D341Med (cell line): ENCODE measurements around the gene ADAMTSL5.

Experiments
- DNase-seq: peaks from one replicate; pipeline ENCODE4 v3.0.0; 2012; ENCODE audit warnings: low spot score

Gene ADAMTSL5

GRCh38 chr19:1466018-1466460, 46.8 kb downstream of the ADAMTSL5 start:
- DNase-seq: no peak

- DNase-seq: peak; percentile 63
Observed at GRCh38 chr19:1465191-1466016, 47.4 kb downstream of the ADAMTSL5 start.

GRCh38 chr19:1461862-1462261, 51.0 kb downstream of the ADAMTSL5 start:
- no peak for DNase-seq

- no peak for DNase-seq
Observed at GRCh38 chr19:1460033-1460995, 52.5 kb downstream of the ADAMTSL5 start.

DNA sequence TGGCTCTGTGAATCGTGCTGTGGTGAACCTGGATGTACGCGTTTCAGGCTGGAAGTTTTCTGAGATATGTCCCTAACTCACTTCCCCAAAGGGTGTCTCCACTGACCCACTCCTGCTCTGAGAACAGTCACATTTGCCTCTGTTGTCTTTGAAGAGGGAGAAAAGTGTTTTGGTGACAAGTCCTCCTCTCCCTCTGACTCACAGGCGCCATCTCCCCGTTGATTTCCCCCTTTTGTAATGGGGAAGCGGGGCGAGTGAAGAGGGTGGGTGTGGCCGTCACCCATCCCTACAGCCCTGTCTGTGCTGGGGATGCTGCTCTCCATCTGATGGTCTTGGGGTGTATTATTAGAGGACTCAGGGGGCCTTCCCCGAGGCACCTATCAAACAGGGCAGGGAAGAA, 53.3 kb downstream of the ADAMTSL5 start:
- no peak for DNase-seq

- DNase-seq: no peak
Observed at GRCh38 chr19:1457892-1458291, 54.9 kb downstream of the ADAMTSL5 start.

DNA sequence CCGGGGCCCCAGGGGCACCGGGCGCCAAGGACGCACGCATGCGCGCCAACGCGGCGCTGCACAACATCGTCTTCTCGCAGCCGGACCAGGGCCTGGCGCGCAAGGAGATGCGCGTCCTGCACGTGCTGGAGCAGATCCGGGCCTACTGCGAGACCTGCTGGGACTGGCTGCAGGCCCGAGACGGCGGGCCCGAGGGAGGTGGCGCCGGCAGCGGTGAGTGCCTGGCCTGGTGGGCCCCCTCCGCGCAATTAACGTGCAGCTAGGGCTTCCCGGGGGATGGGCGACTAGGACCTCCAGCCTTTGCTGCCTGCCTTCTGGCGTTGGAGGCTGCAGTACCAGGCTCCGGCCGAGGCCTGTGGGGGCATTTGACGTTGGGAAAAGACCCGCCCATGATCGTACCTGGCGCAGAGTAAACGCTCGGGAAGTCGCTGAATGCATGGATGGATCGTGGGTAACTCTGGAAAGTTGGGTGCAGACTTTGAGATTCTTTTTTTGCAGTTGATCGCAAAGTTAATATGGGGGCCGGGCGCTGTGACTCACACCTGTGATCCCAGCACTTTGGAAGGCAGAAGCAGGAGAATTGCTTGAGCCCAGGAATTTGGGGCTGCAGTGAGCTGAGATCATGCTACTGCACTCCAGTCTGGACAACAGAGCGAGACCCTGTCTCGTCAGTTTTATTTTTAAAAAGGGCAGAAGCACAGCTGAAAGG, 55.6 kb downstream of the ADAMTSL5 start:
- peak; percentile 58 for DNase-seq

GRCh38 chr19:1456121-1456900, 56.5 kb downstream of the ADAMTSL5 start:
- no peak for DNase-seq

DNA sequence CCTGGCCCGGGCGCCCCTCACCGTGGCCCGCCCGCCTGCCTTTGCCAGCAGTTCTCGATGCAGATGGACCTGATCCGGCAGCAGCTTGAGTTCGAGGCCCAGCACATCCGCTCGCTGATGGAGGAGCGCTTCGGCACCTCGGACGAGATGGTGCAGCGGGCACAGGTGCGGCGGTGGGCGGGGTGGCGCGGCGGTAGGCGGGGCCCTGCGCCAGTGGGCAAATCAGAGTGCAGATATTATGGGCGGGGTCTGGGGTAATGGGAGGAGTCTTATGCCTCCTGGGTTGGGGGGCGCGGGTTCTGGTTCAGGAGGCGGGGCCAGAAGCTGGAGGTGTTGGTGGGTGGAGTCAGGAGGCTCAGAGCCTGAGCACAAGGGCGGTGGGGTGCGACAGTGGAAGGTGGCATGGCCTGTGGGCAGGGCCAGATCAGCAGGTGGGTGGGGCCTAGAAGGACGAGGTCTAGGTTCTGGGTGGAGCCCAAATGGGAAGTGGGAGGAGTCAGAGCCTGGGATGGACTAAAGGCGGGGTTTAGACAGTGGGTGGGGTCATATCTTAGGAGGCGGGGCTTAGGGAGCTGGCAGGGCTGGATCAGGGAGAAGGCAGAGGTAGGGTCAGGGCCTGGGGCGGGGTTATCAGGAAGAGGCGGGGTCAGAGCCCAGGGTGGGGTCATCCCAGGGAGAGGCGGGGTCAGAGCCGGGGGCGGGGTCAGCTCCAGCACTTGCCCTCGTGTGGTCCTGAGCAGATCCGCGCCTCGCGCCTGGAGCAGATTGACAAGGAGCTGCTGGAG, 57.3 kb downstream of the ADAMTSL5 start:
- peak; percentile 79 for DNase-seq
